HG03159 (cell line): ENCODE measurements around the gene PTGR3.
A peak's percentile ranks its signal among the peaks of the same experiment; 100 is the strongest.

Experiments used
- ATAC-seq: cut with Tn5 transposase; IDR thresholded peaks from one replicate; pipeline ENCODE4 v1.9.1; 2021; ENCODE audit warnings: mild to moderate bottlenecking, moderate library complexity; ENCODE audit not compliant: unreplicated experiment

The PTGR3 gene

GRCh38 chr18:75209129-75209950 lies at the start of gene PTGR3:
Gene PTGR3, minus strand, starts transcription at chr18:75209139. Its CDS starts 81 bp downstream, at chr18:75209058.
- peak; percentile 48 for ATAC-seq

GRCh38 chr18:75257605-75258004 lies 48.7 kb upstream of the PTGR3 start:
- no peak for ATAC-seq

GRCh38 chr18:75256376-75256775 lies 47.4 kb upstream of the PTGR3 start:
- ATAC-seq = no peak

GRCh38 chr18:75255094-75255493 lies 46.2 kb upstream of the PTGR3 start:
- ATAC-seq = no peak

- ATAC-seq = no peak
Observed at GRCh38 chr18:75253784-75254183, 44.8 kb upstream of the PTGR3 start.

GRCh38 chr18:75253043-75253442 lies 44.1 kb upstream of the PTGR3 start:
- no peak for ATAC-seq

GRCh38 chr18:75252136-75252535 lies 43.2 kb upstream of the PTGR3 start:
- ATAC-seq = no peak

GRCh38 chr18:75251466-75251865 lies 42.5 kb upstream of the PTGR3 start:
- ATAC-seq = no peak

GRCh38 chr18:75250471-75250821 lies 41.5 kb upstream of the PTGR3 start:
- ATAC-seq = no peak

- ATAC-seq = no peak
Observed at GRCh38 chr18:75249672-75250470, 40.9 kb upstream of the PTGR3 start.

- ATAC-seq = no peak
Observed at GRCh38 chr18:75249175-75249518, 40.2 kb upstream of the PTGR3 start.

GRCh38 chr18:75248426-75249174 lies 39.7 kb upstream of the PTGR3 start:
- ATAC-seq = no peak

- ATAC-seq = peak; percentile 43
Observed at GRCh38 chr18:75247611-75248421, 38.9 kb upstream of the PTGR3 start.

- no peak for ATAC-seq
Observed at GRCh38 chr18:75246721-75247610, 38.0 kb upstream of the PTGR3 start.

GRCh38 chr18:75244351-75245313 lies 35.7 kb upstream of the PTGR3 start:
- no peak for ATAC-seq

GRCh38 chr18:75241705-75242104 lies 32.8 kb upstream of the PTGR3 start:
- ATAC-seq = no peak

- ATAC-seq = no peak
Observed at GRCh38 chr18:75240433-75240832, 31.5 kb upstream of the PTGR3 start.

GRCh38 chr18:75238786-75239185 lies 29.8 kb upstream of the PTGR3 start:
- no peak for ATAC-seq

- ATAC-seq = no peak
Observed at GRCh38 chr18:75238100-75238499, 29.2 kb upstream of the PTGR3 start.
